Measurements from ENCODE around the gene HP1BP3. TPM values are rescaled to one million over a fixed set of nuclear protein-coding genes. Genes with fewer than 3 reads are reported as not detected.

The HP1BP3 gene, protein sequence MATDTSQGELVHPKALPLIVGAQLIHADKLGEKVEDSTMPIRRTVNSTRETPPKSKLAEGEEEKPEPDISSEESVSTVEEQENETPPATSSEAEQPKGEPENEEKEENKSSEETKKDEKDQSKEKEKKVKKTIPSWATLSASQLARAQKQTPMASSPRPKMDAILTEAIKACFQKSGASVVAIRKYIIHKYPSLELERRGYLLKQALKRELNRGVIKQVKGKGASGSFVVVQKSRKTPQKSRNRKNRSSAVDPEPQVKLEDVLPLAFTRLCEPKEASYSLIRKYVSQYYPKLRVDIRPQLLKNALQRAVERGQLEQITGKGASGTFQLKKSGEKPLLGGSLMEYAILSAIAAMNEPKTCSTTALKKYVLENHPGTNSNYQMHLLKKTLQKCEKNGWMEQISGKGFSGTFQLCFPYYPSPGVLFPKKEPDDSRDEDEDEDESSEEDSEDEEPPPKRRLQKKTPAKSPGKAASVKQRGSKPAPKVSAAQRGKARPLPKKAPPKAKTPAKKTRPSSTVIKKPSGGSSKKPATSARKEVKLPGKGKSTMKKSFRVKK
- 164 TPM for total RNA-seq (ENCODE audit: unreplicated experiment)
- long read RNA-seq, partial matches to known transcripts, result 5 of 22 reads
- long read RNA-seq, other reads (novel, unspliced or antisense), result 17 of 22 reads

- peak; percentile 75 for DNase-seq (ENCODE audit: low spot score)
- Mint-ChIP-seq H3K27me3 (ENCODE audit: unreplicated experiment) (peaks cover 17% of the 10 kb centered on the region), H3K4me3 (ENCODE audit: unreplicated experiment) (peak within 1 kb of the TSS; percentile 99), H3K27ac (ENCODE audit: unreplicated experiment) (peak within 1 kb of the TSS; percentile 96), H3K36me3 (ENCODE audit: low read depth, unreplicated experiment) (peaks cover 11% of the 10 kb centered on the region), H3K4me1 (ENCODE audit: unreplicated experiment) (peaks cover 22% of the 10 kb centered on the region), H3K9me3 (ENCODE audit: unreplicated experiment) (no peaks in the 10 kb centered on the region)
- no peak for TF ChIP-seq CTCF (IDR thresholded peaks at IDR 0.05; ENCODE audit: unreplicated experiment)
These were observed at the start of gene HP1BP3 for GRCh38 chr1:20787029-20787839. HP1BP3 (minus strand) TSS chr1:20787307; CDS start chr1:20780440, 6,867 bp downstream.

DNA sequence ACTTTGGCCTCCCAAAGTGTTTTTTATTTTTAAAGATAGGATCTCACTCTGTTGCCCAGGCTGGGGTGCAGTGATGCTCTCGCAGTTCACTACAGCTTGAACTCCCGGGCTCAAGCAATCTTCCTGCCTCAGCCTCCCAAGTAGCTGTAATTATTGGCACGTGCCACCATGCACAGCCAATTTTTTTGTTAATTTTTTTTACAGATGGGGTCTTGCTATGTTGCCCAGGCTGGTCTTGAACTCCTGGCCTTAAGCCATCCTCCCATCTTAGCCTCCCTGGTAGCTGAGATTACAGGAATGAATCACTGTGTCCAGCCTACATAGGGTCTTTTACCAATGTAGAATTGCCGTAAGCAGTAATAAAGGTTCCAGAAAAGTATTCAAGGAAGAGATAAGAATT, 49.1 kb upstream of the HP1BP3 start:
- no peaks in the 10 kb centered on the region for H3K9me3 Mint-ChIP-seq (ENCODE audit: unreplicated experiment)
- H3K27me3 Mint-ChIP-seq (ENCODE audit: unreplicated experiment), result no peaks in the 10 kb centered on the region
- H3K4me3 Mint-ChIP-seq (ENCODE audit: unreplicated experiment), result no peak overlapping the region
- no peak for DNase-seq (ENCODE audit: low spot score)
- H3K27ac Mint-ChIP-seq (ENCODE audit: unreplicated experiment), result no peak overlapping the region
- no peak for TF ChIP-seq CTCF (IDR thresholded peaks at IDR 0.05; ENCODE audit: unreplicated experiment)
- H3K36me3 Mint-ChIP-seq (ENCODE audit: low read depth, unreplicated experiment), result peaks cover 7% of the 10 kb centered on the region
- H3K4me1 Mint-ChIP-seq (ENCODE audit: unreplicated experiment), result peaks cover 2% of the 10 kb centered on the region

GRCh38 chr1:20834780-20835179, 47.7 kb upstream of the HP1BP3 start:
- Mint-ChIP-seq H3K9me3 (ENCODE audit: unreplicated experiment) (no peaks in the 10 kb centered on the region), H3K4me1 (ENCODE audit: unreplicated experiment) (peaks cover 2% of the 10 kb centered on the region), H3K27ac (ENCODE audit: unreplicated experiment) (no peak overlapping the region), H3K36me3 (ENCODE audit: low read depth, unreplicated experiment) (peaks cover 7% of the 10 kb centered on the region), H3K4me3 (ENCODE audit: unreplicated experiment) (no peak overlapping the region), H3K27me3 (ENCODE audit: unreplicated experiment) (no peaks in the 10 kb centered on the region)
- no peak for DNase-seq (ENCODE audit: low spot score)
- TF ChIP-seq CTCF (IDR thresholded peaks at IDR 0.05; ENCODE audit: unreplicated experiment), result no peak

DNA sequence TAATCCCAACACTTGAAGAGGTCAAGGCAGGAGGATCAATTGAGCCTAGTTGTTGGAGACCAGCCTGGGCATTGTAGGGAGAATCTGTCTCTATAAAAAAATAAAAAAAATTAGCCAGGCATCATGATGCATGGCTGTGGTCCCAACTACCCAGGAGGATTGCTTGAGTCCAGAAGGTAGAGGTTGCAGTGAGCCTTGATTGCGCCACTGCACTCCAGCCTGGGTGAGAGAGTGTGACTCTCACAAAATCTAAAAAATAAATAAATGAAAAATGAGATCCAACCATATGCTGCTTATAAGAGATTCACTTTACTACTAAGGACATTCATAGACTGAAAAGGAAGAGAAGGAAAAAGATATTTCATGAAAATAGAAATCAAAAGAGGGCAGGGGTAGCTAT, 47.1 kb upstream of the HP1BP3 start:
- H3K27ac Mint-ChIP-seq (ENCODE audit: unreplicated experiment), result no peak overlapping the region
- no peak for DNase-seq (ENCODE audit: low spot score)
- peaks cover 2% of the 10 kb centered on the region for H3K4me1 Mint-ChIP-seq (ENCODE audit: unreplicated experiment)
- no peak overlapping the region for H3K4me3 Mint-ChIP-seq (ENCODE audit: unreplicated experiment)
- H3K27me3 Mint-ChIP-seq (ENCODE audit: unreplicated experiment), result no peaks in the 10 kb centered on the region
- no peak for TF ChIP-seq CTCF (IDR thresholded peaks at IDR 0.05; ENCODE audit: unreplicated experiment)
- no peaks in the 10 kb centered on the region for H3K9me3 Mint-ChIP-seq (ENCODE audit: unreplicated experiment)
- peaks cover 7% of the 10 kb centered on the region for H3K36me3 Mint-ChIP-seq (ENCODE audit: low read depth, unreplicated experiment)
